Upper lobe of left lung (tissue), 6 donors: ENCODE data around the gene MACROD2. TPM values are rescaled to one million over a fixed set of nuclear protein-coding genes. Genes with fewer than 3 reads are reported as not detected.

Experiments
- ATAC-seq, 2 donors: fragments of 200-7000 bp; cut with Tn5 transposase; one replicate each; pipeline ENCODE4 v1.9.1; 2022; ENCODE audit warnings: mild to moderate bottlenecking in 2 of 2, moderate library complexity in 2 of 2; ENCODE audit not compliant: low FRiP score in 2 of 2
- DNase-seq, 2 donors: peaks; one replicate each; pipeline ENCODE4 v3.0.0-alpha.2; 2019 to 2020
- H3K27ac ChIP-seq, 4 donors: fragments of 200-600 bp; sonication (generic); one replicate each; pipeline ENCODE4 v1.5.1; 2016 to 2019
- H3K27me3 ChIP-seq, 4 donors: fragments of 200-600 bp; sonication (generic); one replicate each; pipeline ENCODE4 v1.5.1; 2017 to 2019
- H3K36me3 ChIP-seq, 4 donors: fragments of 200-600 bp; sonication (generic); one replicate each; pipeline ENCODE4 v1.5.1; 2016 to 2019
- H3K4me1 ChIP-seq, 4 donors: fragments of 200-600 bp; sonication (generic); one replicate each; pipeline ENCODE4 v1.5.1; 2018 to 2019
- H3K4me3 ChIP-seq, 4 donors: fragments of 200-600 bp; sonication (generic); one replicate each; pipeline ENCODE4 v1.5.1; 2017 to 2019; ENCODE audit warnings: mild to moderate bottlenecking in 2 of 4, moderate library complexity in 1 of 4
- H3K9me3 ChIP-seq, 4 donors: fragments of 200-600 bp; sonication (generic); one replicate each; pipeline ENCODE4 v1.5.1; 2018 to 2019
- CTCF ChIP-seq, 6 experiments: fragments of 450-650 bp in 4 of 6; fragments of 200-600 bp in 2 of 6; sonication (generic) in 2 of 6; IDR thresholded peaks; one replicate each; pipeline ENCODE4 v1.5.1; 2016 to 2019; ENCODE audit warnings: antibody characterized with exemption in 6 of 6
- EP300 ChIP-seq, 4 donors: sonication (generic); formaldehyde crosslinking; IDR thresholded peaks; one replicate each; pipeline ENCODE4 v1.5.1; 2017; ENCODE audit warnings: antibody characterized with exemption in 4 of 4, control low read depth in 2 of 4
- POLR2A ChIP-seq, 4 donors: fragments of 450-650 bp; IDR thresholded peaks; one replicate each; pipeline ENCODE4 v1.5.1; 2016 to 2017; ENCODE audit warnings: antibody characterized with exemption in 4 of 4, mild to moderate bottlenecking in 2 of 4
- POLR2AphosphoS5 ChIP-seq, 2 donors: sonication (generic); formaldehyde crosslinking; IDR thresholded peaks; one replicate each; pipeline ENCODE4 v1.5.1; 2017; ENCODE audit warnings: antibody characterized with exemption in 2 of 2
- WGBS, 2 donors: methylation state at CpG; one replicate each; pipeline ENCODE4 v1.1.5; 2017 to 2018; 5-methylcytosine and 5-hydroxymethylcytosine counted together
- total RNA-seq, 6 donors: library from RNA; depleted of rRNA in 4 of 6; stranded (reverse); fragments of >200 nt in 4 of 6; gene quantifications; one replicate each; pipeline versions ENCODE4 v1.1.0 to v1.2.1, GENCODE V29; 2016 to 2021
- donor health status: DM: no; HTN: no; CAD: no; lungs with moderate emphysema.
- donor health status: DM: no; HTN: yes; CAD: no; lungs with severe emphysema.

The MACROD2 gene
- total RNA-seq, 6 donors from 2014 or later, result 20.7 to 84.3 (median 36.3) TPM

GRCh38 chr20:15332711-15333160, 1337.4 kb downstream of the MACROD2 start:
- Histone ChIP-seq H3K9me3 (no peaks in the 10 kb centered on the region), H3K4me3 (no peak overlapping the region), H3K27me3 (no peaks in the 10 kb centered on the region), H3K36me3 (no peaks in the 10 kb centered on the region), H3K4me1 (no peaks in the 10 kb centered on the region), H3K27ac (no peak overlapping the region)
- DNase-seq (no peak), ATAC-seq (no peak)
- WGBS, 2 donors, result 94 to 100% methylated on average over 1 of the region's 1 CpG
- no peak for TF ChIP-seq CTCF (IDR thresholded peaks at IDR 0.05)
- TF ChIP-seq EP300 (IDR thresholded peaks at IDR 0.05), result no peak
- TF ChIP-seq POLR2A (IDR thresholded peaks at IDR 0.05), result no peak
- no peak for TF ChIP-seq POLR2AphosphoS5 (IDR thresholded peaks at IDR 0.05)

- Histone ChIP-seq H3K4me3 (no peak overlapping the region), H3K27ac (no peak overlapping the region), H3K27me3 (no peaks in the 10 kb centered on the region), H3K9me3 (no peaks in the 10 kb centered on the region), H3K36me3 (no peaks in the 10 kb centered on the region), H3K4me1 (no peaks in the 10 kb centered on the region)
- ATAC-seq, result no peak
- no peak for DNase-seq
- TF ChIP-seq CTCF (IDR thresholded peaks at IDR 0.05), result no peak
- 73 to 87% methylated on average over 4 of the region's 4 CpGs for WGBS, 2 donors
Observed at GRCh38 chr20:15333170-15333569, 1337.9 kb downstream of the MACROD2 start.

GRCh38 chr20:15336011-15336410, 1340.7 kb downstream of the MACROD2 start:
- Histone ChIP-seq H3K4me3 (no peak overlapping the region), H3K9me3 (no peaks in the 10 kb centered on the region), H3K27ac (no peak overlapping the region), H3K27me3 (no peaks in the 10 kb centered on the region), H3K36me3 (no peaks in the 10 kb centered on the region), H3K4me1 (no peaks in the 10 kb centered on the region)
- ATAC-seq (no peak), DNase-seq (no peak)
- 53 to 87% methylated on average over 2 of the region's 2 CpGs for WGBS, 2 donors
- TF ChIP-seq EP300 (IDR thresholded peaks at IDR 0.05) (no peak), POLR2AphosphoS5 (IDR thresholded peaks at IDR 0.05) (no peak), POLR2A (IDR thresholded peaks at IDR 0.05) (no peak), CTCF (IDR thresholded peaks at IDR 0.05) (no peak)

- ATAC-seq (no peak), DNase-seq (no peak)
- 91 to 92% methylated on average over 5 of the region's 5 CpGs for WGBS, 2 donors
- Histone ChIP-seq H3K27me3 (no peaks in the 10 kb centered on the region), H3K27ac (no peak overlapping the region), H3K4me1 (no peaks in the 10 kb centered on the region), H3K4me3 (no peak overlapping the region), H3K36me3 (no peaks in the 10 kb centered on the region), H3K9me3 (no peaks in the 10 kb centered on the region)
- TF ChIP-seq CTCF (IDR thresholded peaks at IDR 0.05), result no peak
- TF ChIP-seq EP300 (IDR thresholded peaks at IDR 0.05), result no peak
- no peak for TF ChIP-seq POLR2A (IDR thresholded peaks at IDR 0.05)
- TF ChIP-seq POLR2AphosphoS5 (IDR thresholded peaks at IDR 0.05), result no peak
Observed at GRCh38 chr20:15336536-15336935, 1341.2 kb downstream of the MACROD2 start.

GRCh38 chr20:15339264-15339663, 1343.9 kb downstream of the MACROD2 start:
- ATAC-seq (no peak), DNase-seq (no peak)
- H3K27ac ChIP-seq, result no peak overlapping the region
- no peaks in the 10 kb centered on the region for H3K9me3 ChIP-seq
- no peaks in the 10 kb centered on the region for H3K36me3 ChIP-seq
- no peak for TF ChIP-seq POLR2AphosphoS5 (IDR thresholded peaks at IDR 0.05)
- no peak for TF ChIP-seq POLR2A (IDR thresholded peaks at IDR 0.05)
- no peak for TF ChIP-seq EP300 (IDR thresholded peaks at IDR 0.05)
- no peak for TF ChIP-seq CTCF (IDR thresholded peaks at IDR 0.05)
- H3K27me3 ChIP-seq, result no peaks in the 10 kb centered on the region
- no peaks in the 10 kb centered on the region for H3K4me1 ChIP-seq
- WGBS, 2 donors, result 60 to 82% methylated on average over 3 of the region's 3 CpGs
- no peak overlapping the region for H3K4me3 ChIP-seq
